GM10248 (cell line): ENCODE data around the gene TACC2.

Source experiments
- CTCF ChIA-PET: fragments of 300-600 bp; sonication (Branson Sonifier 250); formaldehyde crosslinking; extraction: SDS; loops from one replicate; lab custom pipeline; 2021; ENCODE audit warnings: antibody characterized with exemption; lab: Yijun Ruan, JAX
- POLR2A ChIA-PET: fragments of 350-650 bp; sonication (Branson Sonifier 250); formaldehyde crosslinking; extraction: SDS; loops from one replicate; lab custom pipeline; 2020; ENCODE audit warnings: antibody characterized with exemption; lab: Yijun Ruan, JAX
- DNase-seq: peaks from one replicate; pipeline ENCODE4 v3.0.0; 2012; ENCODE audit errors: extremely low spot score
- TF ChIP-seq, protein P1 (sequence below): IDR thresholded peaks from 2 replicates; pipeline ENCODE4 v1.5.1; 2012; ENCODE audit warnings: mild to moderate bottlenecking, low read depth; ENCODE audit errors: extremely low read depth, missing control alignments, control extremely low read depth

Gene TACC2

DNA sequence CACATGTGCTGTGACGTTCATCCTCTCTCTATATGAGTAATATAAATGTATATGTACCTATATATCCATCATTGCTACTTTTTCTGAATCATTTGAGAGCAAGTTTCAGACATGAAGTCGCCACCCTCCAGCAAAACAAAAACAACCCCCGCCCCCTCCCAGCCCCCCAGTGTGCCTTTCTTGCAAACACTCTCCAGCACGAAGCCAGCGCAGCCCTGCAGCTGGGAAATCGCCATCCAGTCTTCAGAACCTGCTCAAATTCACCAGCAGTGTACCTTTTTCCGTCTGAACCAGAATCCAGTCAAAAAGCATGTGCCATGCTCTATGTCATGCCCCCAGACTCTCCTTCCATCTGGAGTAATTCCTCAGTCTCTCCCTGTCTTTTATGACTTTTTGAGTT, 135.8 kb downstream of the TACC2 start:
- TF ChIP-seq, protein P1, sequence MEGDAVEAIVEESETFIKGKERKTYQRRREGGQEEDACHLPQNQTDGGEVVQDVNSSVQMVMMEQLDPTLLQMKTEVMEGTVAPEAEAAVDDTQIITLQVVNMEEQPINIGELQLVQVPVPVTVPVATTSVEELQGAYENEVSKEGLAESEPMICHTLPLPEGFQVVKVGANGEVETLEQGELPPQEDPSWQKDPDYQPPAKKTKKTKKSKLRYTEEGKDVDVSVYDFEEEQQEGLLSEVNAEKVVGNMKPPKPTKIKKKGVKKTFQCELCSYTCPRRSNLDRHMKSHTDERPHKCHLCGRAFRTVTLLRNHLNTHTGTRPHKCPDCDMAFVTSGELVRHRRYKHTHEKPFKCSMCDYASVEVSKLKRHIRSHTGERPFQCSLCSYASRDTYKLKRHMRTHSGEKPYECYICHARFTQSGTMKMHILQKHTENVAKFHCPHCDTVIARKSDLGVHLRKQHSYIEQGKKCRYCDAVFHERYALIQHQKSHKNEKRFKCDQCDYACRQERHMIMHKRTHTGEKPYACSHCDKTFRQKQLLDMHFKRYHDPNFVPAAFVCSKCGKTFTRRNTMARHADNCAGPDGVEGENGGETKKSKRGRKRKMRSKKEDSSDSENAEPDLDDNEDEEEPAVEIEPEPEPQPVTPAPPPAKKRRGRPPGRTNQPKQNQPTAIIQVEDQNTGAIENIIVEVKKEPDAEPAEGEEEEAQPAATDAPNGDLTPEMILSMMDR = no peak
- CTCF ChIA-PET = no interaction called here
- POLR2A ChIA-PET = no interaction called here
- DNase-seq = no peak

DNA sequence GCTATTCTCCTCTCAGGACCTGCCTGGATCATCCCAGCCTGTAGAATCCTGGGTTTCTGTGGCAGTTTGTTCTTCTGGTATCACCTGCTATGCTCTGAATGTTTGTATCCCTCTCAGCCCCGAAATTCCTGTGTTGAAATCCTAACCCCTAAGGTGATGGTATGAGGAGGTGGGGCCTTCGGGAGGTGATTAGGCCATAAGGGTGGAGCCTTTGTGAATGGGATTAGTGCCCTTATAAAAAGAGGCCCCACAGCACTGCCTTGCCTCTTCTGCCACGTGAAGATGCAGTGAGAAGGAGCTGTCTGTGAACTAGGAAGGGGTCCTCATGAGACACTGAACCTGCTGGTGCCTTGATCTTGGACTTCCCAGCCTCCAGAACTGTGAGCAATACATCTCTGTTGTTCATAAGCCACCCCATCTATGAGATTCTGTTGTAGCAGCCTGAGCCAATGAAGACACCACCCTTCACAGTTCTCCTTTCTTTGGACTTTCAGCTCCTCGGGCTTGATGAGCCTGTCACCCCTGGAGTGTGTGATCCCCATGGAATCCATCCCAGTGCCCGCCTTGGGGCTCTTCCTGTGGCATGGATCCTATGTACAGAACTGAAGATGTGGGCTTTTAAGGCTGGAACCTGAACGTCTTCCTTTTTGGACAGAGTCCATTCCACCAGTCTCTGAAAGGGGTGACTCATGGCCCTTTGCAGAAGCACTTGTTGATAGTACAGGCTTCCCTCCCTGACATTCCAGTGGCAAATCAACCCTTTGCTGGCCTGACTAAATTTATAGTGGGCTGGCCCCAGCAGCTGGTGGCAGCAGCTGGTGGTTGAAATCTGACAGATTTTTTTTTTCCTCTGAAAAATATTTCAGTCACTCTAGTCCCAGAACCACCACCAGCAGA, 138.0 kb downstream of the TACC2 start:
- CTCF ChIA-PET = no interaction called here

DNA sequence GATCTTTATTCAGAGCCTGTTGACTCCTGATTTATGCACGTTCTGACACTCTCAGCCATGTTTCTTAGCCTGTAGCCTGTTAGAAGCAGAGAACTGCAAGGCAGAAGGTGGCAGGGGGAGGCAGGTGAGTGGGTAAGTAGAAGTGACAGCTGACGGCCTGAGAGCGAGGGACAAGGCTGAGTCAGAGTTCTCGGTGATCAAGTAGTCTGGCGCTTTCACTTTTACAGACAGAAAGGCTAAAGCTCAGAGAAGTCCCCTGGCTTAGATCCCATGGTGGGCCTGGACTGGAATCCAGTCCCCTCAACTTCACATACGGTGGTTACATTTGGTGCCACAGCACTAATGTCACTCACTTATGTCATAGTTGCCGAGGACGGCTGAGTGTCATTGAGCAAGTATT, 139.0 kb downstream of the TACC2 start:
- DNase-seq = no peak
- ChIA-PET CTCF (no interaction called here), POLR2A (no interaction called here)
- TF ChIP-seq, protein P1 = no peak

More for the DNA sequence above, 138.0 kb downstream of the TACC2 start:
- DNase-seq = no peak
- TF ChIP-seq, protein P1 = no peak
- POLR2A ChIA-PET = no interaction called here

DNA sequence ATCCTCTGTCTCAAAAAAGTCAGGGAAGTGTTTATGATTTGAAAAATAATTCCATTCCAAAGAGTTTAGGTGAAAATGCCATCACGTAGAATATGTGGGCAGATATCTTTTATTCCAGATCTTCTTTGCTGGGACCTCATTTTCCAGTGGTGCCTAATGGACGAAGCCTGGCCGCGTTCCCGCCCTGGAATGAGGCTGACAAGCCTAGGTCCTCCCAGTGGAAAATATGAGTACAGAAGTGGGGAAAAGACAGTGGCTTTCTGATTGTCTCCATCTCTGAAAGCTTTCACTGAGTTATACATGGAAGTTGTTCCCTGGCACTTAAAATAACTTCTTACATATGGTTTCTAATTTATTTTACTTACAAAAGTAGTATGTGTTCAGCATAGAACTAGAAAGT, 139.4 kb downstream of the TACC2 start:
- TF ChIP-seq, protein P1 = no peak
- CTCF ChIA-PET = no interaction called here
- POLR2A ChIA-PET = no interaction called here
- DNase-seq = no peak

DNA sequence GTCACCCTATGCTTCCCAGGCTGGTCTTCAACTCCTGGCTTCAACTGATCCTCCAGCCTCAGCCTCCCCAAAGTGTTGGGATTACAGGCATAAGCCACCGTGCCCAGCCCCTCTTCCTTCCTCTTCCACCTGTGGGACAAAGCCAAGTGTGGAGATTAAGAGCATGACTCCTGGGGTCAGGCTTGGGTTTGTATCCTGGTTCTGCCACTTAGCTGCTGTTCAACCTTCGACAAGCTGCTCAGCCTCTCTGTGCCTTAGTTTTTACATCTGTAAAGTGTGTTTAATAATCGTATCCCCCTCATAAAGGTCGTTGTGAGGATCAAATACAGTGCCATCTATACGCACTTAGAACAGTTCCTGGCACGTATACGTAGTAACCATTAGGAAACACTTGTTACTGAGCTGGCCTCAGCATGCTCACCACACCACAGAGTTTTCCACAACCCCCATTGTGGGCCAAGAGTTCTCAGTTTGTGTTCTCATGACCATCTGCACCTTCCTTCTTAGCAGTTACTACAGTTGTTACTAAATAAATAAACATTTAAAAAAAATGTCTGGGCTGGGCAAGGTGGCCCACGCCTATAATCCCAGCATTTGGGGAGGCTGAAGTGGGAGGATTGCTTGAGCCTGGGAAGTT, 141.6 kb downstream of the TACC2 start:
- TF ChIP-seq, protein P1 = no peak
- CTCF ChIA-PET = interaction anchor here (0.8 to 1.0 kb wide), 2 partner anchors 9 to 13 kb away, joined by 3 read pairs; no protein-coding TSS in a partner anchor
- POLR2A ChIA-PET = no interaction called here
- no peak for DNase-seq

DNA sequence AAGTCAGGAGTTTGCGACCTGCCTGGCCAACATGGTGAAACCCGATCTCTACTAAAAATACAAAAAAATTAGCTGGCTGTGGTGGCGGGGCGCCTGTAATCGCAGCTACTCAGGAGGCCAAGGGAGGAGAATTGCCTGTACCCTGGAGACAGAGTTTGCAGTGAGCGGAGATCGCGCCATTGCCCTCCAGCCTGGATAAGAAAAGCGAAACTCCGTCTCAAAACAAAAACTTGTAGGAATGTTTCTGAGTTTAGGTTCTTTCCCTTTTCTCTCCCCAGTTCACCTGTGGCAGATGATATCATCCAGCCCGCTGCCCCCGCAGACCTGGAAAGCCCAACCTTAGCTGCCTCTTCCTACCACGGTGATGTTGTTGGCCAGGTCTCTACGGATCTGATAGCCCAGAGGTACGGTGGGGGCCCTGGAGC, 143.4 kb downstream of the TACC2 start:
- CTCF ChIA-PET = interaction anchor here (1.3 kb wide), 1 partner anchor 10 kb away, joined by 3 read pairs; no protein-coding TSS in a partner anchor
- POLR2A ChIA-PET = no interaction called here
- TF ChIP-seq, protein P1 = no peak
- DNase-seq = no peak
